HL-60 (cell line): ENCODE measurements around the gene ARHGEF17.

Experiments
- GABPA ChIP-seq: IDR thresholded peaks from 2 replicates; pipeline ENCODE4 v1.6.1; 2012; ENCODE audit warnings: low read depth
- POLR2AphosphoS5 ChIP-seq: IDR thresholded peaks from 2 replicates; pipeline ENCODE4 v1.6.1; 2012; ENCODE audit warnings: low read depth
- SPI1 ChIP-seq: IDR thresholded peaks from 2 replicates; pipeline ENCODE4 v1.6.1; 2012; ENCODE audit warnings: low read depth, mild to moderate bottlenecking, borderline replicate concordance
- TF ChIP-seq, protein P1 (sequence below): IDR thresholded peaks from one replicate; pipeline ENCODE4 v1.5.1; 2011; ENCODE audit warnings: low read length, control low read depth, inconsistent platforms; ENCODE audit not compliant: insufficient read depth
- TF ChIP-seq, protein P2 (sequence below): IDR thresholded peaks from 2 replicates; pipeline ENCODE4 v1.6.1; 2012; ENCODE audit warnings: low read depth; ENCODE audit not compliant: insufficient replicate concordance

DNA sequence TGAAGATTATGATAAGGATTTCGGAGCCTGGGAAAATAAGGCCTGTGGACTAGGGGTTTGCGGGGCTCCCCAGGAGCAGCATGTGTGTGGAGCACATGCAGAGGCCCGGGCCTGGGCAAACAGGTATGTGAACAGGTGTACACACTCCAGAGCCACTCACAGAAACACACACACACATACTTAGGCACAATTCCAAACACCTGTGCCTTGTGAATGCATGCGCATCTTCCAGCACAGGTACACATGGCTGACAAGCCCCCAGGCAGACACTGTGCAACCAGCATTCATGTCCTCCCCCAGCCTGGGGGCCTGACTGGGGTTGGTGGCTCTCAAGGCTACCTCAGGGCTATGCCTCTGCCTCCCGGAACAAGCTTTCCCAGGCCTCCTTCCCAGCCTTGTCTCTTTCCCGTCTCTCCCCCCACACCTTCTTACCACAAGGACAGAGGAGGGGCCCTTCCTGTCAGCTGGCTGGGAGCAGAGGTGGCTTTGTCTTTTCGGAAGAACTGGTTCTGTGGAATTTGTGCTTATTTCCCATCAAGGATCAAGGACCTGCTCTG, 38.5 kb upstream of the ARHGEF17 start:
- no peak for TF ChIP-seq GABPA
- TF ChIP-seq, protein P1, sequence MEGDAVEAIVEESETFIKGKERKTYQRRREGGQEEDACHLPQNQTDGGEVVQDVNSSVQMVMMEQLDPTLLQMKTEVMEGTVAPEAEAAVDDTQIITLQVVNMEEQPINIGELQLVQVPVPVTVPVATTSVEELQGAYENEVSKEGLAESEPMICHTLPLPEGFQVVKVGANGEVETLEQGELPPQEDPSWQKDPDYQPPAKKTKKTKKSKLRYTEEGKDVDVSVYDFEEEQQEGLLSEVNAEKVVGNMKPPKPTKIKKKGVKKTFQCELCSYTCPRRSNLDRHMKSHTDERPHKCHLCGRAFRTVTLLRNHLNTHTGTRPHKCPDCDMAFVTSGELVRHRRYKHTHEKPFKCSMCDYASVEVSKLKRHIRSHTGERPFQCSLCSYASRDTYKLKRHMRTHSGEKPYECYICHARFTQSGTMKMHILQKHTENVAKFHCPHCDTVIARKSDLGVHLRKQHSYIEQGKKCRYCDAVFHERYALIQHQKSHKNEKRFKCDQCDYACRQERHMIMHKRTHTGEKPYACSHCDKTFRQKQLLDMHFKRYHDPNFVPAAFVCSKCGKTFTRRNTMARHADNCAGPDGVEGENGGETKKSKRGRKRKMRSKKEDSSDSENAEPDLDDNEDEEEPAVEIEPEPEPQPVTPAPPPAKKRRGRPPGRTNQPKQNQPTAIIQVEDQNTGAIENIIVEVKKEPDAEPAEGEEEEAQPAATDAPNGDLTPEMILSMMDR, result no peak
- no peak for TF ChIP-seq POLR2AphosphoS5
- TF ChIP-seq SPI1, result no peak
- TF ChIP-seq, protein P2, sequence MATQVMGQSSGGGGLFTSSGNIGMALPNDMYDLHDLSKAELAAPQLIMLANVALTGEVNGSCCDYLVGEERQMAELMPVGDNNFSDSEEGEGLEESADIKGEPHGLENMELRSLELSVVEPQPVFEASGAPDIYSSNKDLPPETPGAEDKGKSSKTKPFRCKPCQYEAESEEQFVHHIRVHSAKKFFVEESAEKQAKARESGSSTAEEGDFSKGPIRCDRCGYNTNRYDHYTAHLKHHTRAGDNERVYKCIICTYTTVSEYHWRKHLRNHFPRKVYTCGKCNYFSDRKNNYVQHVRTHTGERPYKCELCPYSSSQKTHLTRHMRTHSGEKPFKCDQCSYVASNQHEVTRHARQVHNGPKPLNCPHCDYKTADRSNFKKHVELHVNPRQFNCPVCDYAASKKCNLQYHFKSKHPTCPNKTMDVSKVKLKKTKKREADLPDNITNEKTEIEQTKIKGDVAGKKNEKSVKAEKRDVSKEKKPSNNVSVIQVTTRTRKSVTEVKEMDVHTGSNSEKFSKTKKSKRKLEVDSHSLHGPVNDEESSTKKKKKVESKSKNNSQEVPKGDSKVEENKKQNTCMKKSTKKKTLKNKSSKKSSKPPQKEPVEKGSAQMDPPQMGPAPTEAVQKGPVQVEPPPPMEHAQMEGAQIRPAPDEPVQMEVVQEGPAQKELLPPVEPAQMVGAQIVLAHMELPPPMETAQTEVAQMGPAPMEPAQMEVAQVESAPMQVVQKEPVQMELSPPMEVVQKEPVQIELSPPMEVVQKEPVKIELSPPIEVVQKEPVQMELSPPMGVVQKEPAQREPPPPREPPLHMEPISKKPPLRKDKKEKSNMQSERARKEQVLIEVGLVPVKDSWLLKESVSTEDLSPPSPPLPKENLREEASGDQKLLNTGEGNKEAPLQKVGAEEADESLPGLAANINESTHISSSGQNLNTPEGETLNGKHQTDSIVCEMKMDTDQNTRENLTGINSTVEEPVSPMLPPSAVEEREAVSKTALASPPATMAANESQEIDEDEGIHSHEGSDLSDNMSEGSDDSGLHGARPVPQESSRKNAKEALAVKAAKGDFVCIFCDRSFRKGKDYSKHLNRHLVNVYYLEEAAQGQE, result no peak
